ENCODE measurements around the gene MOSPD3. TPM values are rescaled to one million over a fixed set of nuclear protein-coding genes. Genes with fewer than 3 reads are reported as not detected.

Gene MOSPD3
- total RNA-seq, 1 donor from 2014 or later = 3.0 TPM

- Mint-ChIP-seq H3K4me3 (peak overlapping the region; percentile 27), H3K4me1 (peaks cover 13% of the 10 kb centered on the region), H3K9me3 (no peaks in the 10 kb centered on the region), H3K27me3 (ENCODE audit: insufficient read depth, low read depth) (peaks cover 7% of the 10 kb centered on the region), H3K27ac (no peak overlapping the region), H3K36me3 (peaks cover 6% of the 10 kb centered on the region)
- Histone ChIP-seq H3K79me2 (ENCODE audit: low read depth) (no peaks in the 10 kb centered on the region), H4K20me1 (ENCODE audit: low read depth) (no peaks in the 10 kb centered on the region), H3K4me1 (peaks cover 2% of the 10 kb centered on the region), H3K4me2 (no peak overlapping the region), H3K9me3 (ENCODE audit: low read depth) (no peaks in the 10 kb centered on the region), H2AFZ (replicated peaks) (no peak overlapping the region), H3F3A (ENCODE audit: low read depth) (peaks cover 4% of the 10 kb centered on the region), H3K4me3 (no peak overlapping the region), H3K9ac (no peak overlapping the region), H3K36me3 (no peaks in the 10 kb centered on the region), H3K27ac (no peak overlapping the region), H3K27me3 (peaks cover 10% of the 10 kb centered on the region)
- no peak for DNase-seq (ENCODE audit: low spot score)
- TF ChIP-seq EZH2 (IDR thresholded peaks at IDR 0.05) (no peak), CTCF (IDR thresholded peaks at IDR 0.05) (no peak)
Measured at GRCh38 chr7:100575206-100575631, 37.1 kb upstream of the MOSPD3 start.

GRCh38 chr7:100575746-100576383 lies 36.5 kb upstream of the MOSPD3 start:
- Histone ChIP-seq H3K4me2 (no peak overlapping the region), H4K20me1 (ENCODE audit: low read depth) (no peaks in the 10 kb centered on the region), H2AFZ (replicated peaks) (no peak overlapping the region), H3K4me3 (no peak overlapping the region), H3K27ac (no peak overlapping the region), H3K79me2 (ENCODE audit: low read depth) (no peaks in the 10 kb centered on the region), H3K9ac (no peak overlapping the region), H3K4me1 (no peaks in the 10 kb centered on the region), H3K27me3 (peaks cover 3% of the 10 kb centered on the region), H3K36me3 (no peaks in the 10 kb centered on the region), H3K9me3 (ENCODE audit: low read depth) (no peaks in the 10 kb centered on the region), H3F3A (ENCODE audit: low read depth) (no peaks in the 10 kb centered on the region)
- Mint-ChIP-seq H3K4me3 (no peak overlapping the region), H3K36me3 (peaks cover 6% of the 10 kb centered on the region), H3K27me3 (ENCODE audit: insufficient read depth, low read depth) (peaks cover 5% of the 10 kb centered on the region), H3K27ac (no peak overlapping the region), H3K4me1 (peaks cover 12% of the 10 kb centered on the region), H3K9me3 (no peaks in the 10 kb centered on the region)
- DNase-seq (ENCODE audit: low spot score) = no peak
- TF ChIP-seq CTCF (IDR thresholded peaks at IDR 0.05) (no peak), EZH2phosphoT487 (IDR thresholded peaks at IDR 0.05) (no peak), EZH2 (IDR thresholded peaks at IDR 0.05) (no peak)

GRCh38 chr7:100576384-100576993 lies 35.9 kb upstream of the MOSPD3 start:
- no peak overlapping the region for H2AFZ ChIP-seq (replicated peaks)
- H3K9me3 Mint-ChIP-seq = no peaks in the 10 kb centered on the region
- no peaks in the 10 kb centered on the region for H3K9me3 ChIP-seq (ENCODE audit: low read depth)
- H3K27me3 ChIP-seq = no peaks in the 10 kb centered on the region
- H4K20me1 ChIP-seq (ENCODE audit: low read depth) = no peaks in the 10 kb centered on the region
- peaks cover 8% of the 10 kb centered on the region for H3K4me1 Mint-ChIP-seq
- no peak overlapping the region for H3K4me2 ChIP-seq
- H3K36me3 Mint-ChIP-seq = peaks cover 6% of the 10 kb centered on the region
- H3K4me1 ChIP-seq = no peaks in the 10 kb centered on the region
- H3K4me3 ChIP-seq = no peak overlapping the region
- H3K9ac ChIP-seq = no peak overlapping the region
- H3K79me2 ChIP-seq (ENCODE audit: low read depth) = no peaks in the 10 kb centered on the region
- no peak overlapping the region for H3K4me3 Mint-ChIP-seq
- H3K27ac ChIP-seq = no peak overlapping the region
- peak overlapping the region; percentile 42 for H3K27ac Mint-ChIP-seq
- TF ChIP-seq CTCF (IDR thresholded peaks at IDR 0.05) (no peak), EZH2phosphoT487 (IDR thresholded peaks at IDR 0.05) (no peak)
- no peaks in the 10 kb centered on the region for H3K36me3 ChIP-seq
- H3K27me3 Mint-ChIP-seq (ENCODE audit: insufficient read depth, low read depth) = peaks cover 5% of the 10 kb centered on the region
- no peak for DNase-seq (ENCODE audit: low spot score)
- H3F3A ChIP-seq (ENCODE audit: low read depth) = no peaks in the 10 kb centered on the region
